ENCODE results near the gene IZUMO4.

Gene IZUMO4, protein sequence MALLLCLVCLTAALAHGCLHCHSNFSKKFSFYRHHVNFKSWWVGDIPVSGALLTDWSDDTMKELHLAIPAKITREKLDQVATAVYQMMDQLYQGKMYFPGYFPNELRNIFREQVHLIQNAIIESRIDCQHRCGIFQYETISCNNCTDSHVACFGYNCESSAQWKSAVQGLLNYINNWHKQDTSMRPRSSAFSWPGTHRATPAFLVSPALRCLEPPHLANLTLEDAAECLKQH

GRCh38 chr19:2096480-2097202, at the start of gene IZUMO4:
Gene IZUMO4, plus strand, starts transcription at chr19:2096915. Its CDS starts 31 bp downstream, at chr19:2096946.
- peak; percentile 100 for DNase-seq

DNA sequence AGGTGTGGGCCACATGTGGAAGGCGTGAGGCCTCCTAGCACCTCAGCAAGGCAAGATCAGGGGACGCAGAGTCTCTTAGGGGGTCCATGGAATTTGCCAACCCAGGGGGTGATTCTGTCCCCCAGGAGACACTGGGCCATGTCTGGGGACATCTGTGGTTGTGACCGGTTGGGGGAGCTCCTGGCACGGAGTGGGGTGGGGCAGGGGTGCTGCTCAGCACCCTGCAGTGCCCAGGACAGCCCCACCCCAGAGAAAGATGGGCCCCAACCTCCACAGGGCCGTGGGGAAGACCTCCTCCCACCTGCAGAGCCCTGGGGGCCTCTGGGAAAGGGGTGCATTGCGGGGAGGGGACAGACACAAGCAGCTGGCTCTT, 49.7 kb upstream of the IZUMO4 start:
- DNase-seq = no peak

DNA sequence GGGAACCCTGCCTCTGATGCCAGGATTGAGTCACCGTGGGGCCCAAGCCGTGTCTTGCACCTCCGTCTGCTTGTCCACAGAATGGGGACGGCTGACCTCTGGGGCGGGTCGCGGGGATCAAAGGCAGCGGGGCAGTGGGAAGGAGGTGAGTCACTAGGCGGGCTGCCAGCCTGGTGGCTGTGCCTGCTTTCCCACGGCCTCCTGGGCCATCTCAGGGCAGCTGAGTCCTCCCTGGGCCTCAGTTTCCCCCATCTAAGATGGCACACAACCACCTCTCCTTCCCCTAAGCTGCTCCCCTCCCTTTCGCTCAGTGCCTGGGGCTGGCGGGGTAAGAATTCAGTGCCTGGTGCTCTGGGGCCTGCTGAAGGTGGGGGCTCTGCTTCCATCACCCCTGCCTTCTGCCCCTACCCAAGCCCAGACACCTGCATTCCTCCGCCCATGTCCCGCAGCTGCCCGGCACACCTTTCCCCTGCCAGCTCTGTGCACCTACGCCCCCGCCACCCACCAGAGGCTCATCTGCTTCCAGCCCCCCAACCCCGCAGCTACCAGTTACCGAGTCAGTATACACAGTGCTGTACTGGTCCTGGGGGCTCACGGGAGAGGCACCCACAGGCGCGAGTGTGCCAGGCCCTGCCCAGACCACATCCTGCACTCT, 49.1 kb upstream of the IZUMO4 start:
- no peak for DNase-seq

GRCh38 chr19:2048104-2048958, 48.4 kb upstream of the IZUMO4 start:
- DNase-seq = no peak

DNA sequence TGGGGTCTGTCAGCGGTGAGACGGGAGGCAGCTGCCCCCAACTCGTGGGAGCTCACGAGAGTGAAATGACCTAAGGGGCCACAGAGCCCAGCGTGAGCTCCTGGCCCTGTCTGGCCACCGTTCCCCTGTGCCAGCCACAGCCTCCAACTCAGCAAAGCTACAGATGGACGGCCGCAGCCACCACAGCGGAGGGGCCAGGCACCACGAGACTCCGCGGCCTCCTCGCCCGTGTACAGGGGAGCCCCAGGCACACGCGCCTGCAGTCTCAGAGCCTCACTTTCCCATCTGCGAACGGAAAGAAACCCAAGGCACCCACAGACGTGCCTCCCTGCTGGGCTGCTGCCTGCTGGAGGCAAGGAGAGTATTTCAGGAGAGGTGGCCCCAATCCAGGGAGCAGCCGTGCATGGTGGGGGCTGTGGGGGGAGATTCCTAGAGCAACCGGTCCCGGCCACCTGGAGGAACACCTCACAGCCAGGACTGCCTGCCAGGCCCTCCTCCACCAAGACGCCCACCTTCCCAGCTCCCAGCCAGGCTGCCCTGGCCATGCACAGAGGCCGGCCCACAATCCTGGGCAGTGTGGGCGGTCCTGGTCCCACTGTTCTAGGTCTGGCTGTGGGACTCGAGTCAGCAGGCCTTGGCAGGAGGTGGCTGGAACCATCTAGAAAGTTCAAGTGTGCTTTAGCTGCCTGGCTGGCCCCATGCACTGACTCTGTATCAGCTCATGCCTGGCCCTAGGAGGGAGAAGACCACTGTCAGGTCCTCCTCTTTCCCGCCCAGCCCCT, 47.6 kb upstream of the IZUMO4 start:
- DNase-seq = no peak

DNA sequence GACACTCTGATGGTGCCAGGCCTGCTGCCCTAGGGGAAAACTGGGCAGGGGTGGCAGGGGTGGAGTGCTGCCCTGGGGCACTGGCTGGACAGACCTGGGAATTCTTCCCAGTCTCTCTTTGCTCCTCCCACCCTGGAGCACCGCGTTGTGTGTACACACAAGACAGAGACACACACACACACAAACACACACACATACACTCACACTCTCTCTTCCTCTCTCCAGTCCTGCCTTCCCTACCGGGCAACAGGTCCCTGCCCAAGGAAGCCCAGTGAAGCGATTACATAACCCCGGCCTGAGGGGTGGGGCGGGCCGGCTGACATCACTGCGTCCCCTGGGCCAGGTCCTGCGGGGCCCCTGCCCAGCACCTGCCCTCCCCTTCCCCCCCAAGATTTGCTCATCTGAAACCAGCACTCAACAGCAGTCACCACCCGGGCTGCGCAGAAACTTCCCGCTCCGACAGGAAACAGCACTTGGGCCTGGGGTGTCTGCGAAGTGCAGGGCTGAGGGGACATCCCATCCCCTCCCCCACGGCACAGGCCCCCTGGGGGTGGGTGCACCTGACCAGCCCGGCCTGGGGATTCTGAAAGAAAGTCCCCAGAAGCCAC, 46.9 kb upstream of the IZUMO4 start:
- DNase-seq = peak; percentile 72 to 74

DNA sequence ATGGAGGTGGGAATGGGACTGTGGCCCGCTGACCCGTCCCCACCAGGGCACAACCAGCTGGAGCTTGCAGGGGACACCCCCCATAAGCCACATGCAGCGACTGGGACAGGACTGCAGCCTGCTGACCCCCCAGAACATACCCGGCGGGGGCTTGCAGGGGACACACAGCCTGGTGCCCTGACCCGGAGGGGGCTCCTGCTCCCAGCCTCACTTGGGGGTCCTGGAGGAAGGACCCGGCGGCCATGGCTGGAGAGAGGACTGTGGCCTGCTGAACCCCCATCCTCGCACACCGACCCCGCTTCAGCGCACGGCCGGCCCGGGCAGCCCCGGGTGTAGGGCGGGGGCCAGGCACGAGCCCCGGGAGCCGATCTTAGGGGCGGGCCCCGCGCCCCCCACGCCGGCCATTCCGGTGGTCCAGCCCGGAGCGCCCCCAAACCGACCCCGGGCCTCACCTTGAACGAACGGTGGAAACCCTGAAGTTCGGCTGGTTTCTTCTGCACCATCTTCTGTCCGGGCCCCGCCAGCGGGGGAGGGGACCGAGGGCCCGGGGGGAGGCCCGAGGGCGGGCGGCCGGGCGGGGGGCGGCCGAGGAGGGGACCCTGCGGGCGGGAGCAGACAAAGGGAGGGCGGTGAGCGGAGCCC, 46.2 kb upstream of the IZUMO4 start:
- no peak for DNase-seq

DNA sequence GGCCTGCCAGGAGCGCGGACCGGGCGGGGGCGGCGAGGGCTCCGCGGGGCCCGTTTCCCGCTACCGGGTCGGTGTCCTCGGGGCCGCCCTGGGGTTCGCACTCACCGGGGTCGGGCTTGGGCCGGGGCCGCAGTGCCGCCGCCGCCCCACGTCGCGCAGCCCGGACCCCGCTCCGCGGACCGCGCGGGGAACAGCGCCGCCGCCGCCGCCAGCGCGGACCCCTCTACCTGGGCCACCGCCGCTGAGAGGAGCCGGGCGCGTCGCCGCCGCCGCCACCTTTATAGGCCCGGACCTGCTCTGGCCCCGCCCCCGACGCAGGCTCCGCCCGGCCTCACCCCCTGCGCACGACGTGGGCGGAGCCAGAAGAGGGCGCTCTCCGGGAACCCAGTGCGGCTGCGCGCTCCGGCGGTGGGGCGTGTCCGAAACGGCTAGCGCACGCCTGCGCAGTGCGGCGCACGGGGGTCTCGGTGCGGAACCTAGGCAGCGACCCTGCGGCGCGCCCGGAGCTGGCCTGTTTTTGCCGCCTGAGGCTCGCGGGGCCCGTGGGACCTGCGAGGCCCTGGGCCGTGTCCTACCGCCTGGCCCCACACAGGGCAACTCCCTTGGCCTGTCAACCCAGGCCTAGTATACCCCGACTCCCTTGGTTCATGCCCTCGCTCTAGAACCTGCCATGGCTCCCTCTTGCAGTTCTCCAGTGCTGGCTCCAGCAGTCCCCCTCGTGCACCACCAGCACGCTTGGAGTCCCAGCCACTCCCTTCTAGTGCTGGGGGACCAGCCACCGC, 45.5 kb upstream of the IZUMO4 start, which contains the start of gene MKNK2:
Gene MKNK2, minus strand, starts transcription at position 254 of the 782 bp plus-strand sequence. CDS start 393 bp downstream, outside the sequence.
- DNase-seq = peak; percentile 97 to 98

GRCh38 chr19:2051773-2052704, 44.7 kb upstream of the IZUMO4 start:
- peak; percentile 60 to 64 for DNase-seq

DNA sequence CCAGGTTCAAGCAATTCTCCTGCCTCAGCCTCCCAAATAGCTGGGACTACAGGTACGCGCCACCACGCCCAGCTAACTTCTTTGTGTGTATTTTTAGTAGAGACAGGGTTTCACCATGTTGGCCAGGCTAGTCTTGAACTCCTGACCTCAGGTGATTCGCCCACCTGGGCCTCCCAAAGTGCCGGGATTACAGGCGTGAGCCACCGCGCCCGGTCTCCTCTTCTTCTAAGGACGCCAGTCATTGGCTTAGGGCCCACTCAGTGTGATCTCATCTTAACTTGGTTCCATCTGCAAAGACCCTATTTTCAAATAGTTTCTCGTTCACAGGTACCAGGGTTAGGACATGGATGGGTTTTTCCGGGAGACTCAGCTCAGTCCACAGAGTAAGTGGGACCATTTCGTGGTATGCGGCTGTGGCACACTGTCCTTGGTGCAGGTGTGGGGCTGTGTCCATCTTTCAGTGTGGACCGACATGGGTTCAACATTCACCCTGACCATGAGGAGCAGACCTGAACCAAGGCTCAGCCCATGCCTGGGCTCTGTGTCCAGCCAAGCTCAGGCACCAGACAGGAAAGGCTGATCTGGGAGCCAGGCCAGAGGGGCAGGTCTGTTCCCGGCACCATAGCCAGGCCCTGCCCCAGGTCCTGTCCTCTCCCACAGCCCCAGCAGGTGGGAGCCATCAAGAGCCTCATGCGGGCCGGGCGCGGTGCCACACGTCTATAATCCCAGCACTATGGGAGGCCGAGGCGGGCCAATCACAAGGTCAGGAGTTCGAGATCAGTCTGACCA, 42.9 kb upstream of the IZUMO4 start:
- DNase-seq = no peak

GRCh38 chr19:2054763-2055162, 42.0 kb upstream of the IZUMO4 start:
- DNase-seq = no peak

DNA sequence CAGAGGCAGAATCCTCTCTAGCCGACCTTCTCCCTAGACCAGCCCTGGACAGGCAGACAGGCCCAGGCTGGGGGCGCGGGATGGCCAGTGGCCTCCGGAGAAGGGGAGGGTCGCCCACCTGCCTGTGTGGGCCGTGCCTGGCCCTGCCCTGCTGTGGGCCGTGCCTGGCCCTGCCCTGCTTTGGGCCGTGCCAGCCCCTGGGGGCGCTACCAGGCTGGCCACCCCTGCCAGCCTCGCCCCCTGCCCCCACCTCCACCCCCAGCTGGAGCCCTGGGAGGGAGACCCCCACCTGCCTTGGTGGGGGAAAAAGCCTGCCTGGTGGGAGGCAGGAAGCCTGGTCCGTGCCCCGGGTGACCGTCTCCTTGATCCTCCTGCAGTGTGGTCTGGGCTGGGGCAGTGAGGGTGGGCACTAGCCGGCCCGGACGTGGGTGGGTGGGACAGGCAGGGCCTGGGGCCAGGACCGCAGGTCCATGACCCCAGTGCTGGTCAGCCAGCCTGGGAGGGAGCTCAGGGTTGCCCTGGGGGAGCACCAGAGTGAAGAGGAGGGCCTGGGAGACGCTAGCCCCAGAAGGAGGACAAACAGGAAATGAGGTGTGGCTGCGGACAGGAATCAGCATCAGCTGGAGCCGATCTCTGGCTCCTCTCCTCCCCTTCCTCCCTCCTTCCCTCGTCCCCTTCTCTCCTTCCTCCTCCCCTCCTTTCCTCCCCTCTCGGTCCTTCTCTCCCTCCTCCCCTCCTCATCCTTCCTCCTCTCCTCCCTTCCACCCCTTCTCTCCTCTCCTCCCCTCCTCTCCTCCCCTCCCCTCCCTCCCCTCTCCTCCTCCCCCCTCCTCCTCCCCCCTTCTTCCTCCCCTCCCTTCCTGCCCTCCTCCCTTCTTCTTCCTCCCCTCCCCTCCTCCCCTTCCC, 40.5 kb upstream of the IZUMO4 start:
- peak in 1 of 2 experiments; percentile 51 for DNase-seq

GRCh38 chr19:2056837-2057192, 39.9 kb upstream of the IZUMO4 start:
- no peak for DNase-seq

DNA sequence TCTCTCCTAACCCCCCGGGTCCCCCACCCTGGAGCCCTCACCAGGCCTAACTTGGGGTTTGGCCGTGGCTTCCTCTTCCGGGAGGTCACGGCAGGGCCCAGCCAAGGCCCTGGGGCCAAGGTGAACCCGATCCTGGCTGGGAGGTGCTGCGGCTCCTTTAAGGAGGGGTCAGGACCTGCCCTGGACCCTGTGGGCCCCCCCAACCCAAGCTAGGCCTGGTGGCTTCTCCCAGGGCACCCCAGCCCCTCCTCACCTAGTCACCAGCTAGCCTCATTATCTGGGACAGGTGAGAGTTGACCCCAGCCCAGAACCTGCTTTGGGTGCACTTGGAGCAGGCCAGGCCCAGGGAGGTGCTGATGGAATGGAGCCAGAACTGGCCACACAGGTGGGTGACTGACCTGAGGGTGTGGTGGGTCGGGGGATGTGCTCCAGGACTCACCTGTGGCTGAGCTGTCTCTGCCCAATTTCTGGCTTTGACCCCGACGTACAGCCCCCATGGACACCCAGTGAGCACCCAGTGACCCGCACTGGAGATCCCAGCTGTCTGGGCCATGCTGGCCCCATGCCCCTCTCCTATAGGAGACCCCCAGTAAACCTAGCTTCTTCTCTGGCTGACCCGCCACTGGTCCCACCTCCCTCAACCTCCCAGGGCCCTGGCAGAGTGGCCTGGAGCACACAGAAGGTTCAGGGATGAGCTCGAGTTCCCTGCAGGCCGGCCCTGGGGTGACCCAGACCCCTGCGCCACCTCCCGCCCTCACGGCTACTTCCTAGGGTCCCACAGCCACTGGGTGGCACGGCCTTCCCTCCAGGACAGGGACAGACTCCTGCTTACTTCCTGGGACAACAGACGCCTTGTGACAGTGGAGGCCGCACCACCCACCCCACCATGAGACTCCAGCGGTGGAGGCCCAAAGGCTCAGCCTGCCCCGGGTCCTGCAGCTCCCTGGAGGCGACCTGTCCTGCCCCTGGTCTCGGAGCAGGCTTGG, 38.9 kb upstream of the IZUMO4 start:
- no peak for DNase-seq

DNA sequence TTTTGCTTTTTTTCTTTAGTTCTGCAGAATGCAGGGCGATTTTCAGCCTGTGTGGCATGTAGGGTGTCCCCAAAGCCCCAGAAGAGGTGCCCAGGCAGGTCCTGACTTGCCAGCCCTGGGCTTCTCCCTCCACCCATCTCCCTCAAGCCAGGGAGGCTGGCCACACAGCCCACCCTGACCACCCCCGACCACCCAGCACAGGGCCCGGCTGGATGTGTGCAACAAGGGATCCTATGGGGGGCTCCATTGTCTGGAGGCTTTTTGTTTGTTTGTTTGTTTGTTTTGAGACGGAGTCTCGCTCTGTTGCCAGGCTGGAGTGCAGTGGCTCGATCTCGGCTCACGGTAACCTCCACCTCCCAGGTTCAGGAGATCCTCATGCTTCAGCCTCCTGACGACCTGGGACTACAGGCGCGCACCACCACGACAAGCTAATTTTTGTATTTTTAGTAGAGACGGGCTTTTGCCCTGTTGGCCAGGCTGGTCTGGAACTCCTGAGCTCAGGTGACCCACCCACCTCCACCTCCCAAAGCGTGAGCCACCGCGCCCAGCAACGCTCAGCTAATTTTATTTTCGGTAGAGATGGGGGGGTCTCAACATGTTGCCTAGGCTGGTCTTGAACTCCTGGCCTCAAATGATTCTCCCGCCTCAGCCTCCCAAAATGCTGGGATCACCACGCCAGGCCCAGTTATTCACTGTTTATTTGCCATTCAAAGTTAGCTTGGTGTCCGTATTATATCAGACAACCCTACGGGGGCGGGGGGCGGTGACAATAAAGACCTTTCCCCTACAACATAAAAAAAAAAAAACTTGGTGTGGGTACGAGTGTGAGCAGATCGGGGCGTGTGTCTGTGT, 37.9 kb upstream of the IZUMO4 start:
- DNase-seq = no peak
